HG03520 (cell line): ENCODE data around the gene PDE4DIP.
"Not testable (repeated sequence)": the region's sequence is repeated elsewhere in the genome, so short reads cannot be mapped to it uniquely, and the experiment has no call there.

ENCODE experiments used
- ATAC-seq: cut with Tn5 transposase; IDR thresholded peaks from one replicate; pipeline ENCODE4 v1.9.1; 2021; ENCODE audit warnings: mild to moderate bottlenecking, moderate library complexity; ENCODE audit not compliant: unreplicated experiment

PDE4DIP gene

GRCh38 chr1:148844220-148844619 lies at the start of gene PDE4DIP:
Gene PDE4DIP, plus strand, starts transcription at chr1:148844428. Its CDS starts 347 bp downstream, at chr1:148844775.
- not testable (repeated sequence) for ATAC-seq

- ATAC-seq, result not testable (repeated sequence)
Observed at GRCh38 chr1:148808268-148808928, 35.8 kb upstream of the PDE4DIP start.

GRCh38 chr1:148808929-148809283 lies 35.3 kb upstream of the PDE4DIP start:
- ATAC-seq, result not testable (repeated sequence)

GRCh38 chr1:148822180-148822579 lies 22.0 kb upstream of the PDE4DIP start:
- ATAC-seq, result not testable (repeated sequence)

- ATAC-seq, result not testable (repeated sequence)
Observed at GRCh38 chr1:148823822-148824221, 20.4 kb upstream of the PDE4DIP start.

- ATAC-seq, result not testable (repeated sequence)
Observed at GRCh38 chr1:148825029-148825428, 19.2 kb upstream of the PDE4DIP start.

GRCh38 chr1:148828531-148828930 lies 15.7 kb upstream of the PDE4DIP start:
- ATAC-seq, result not testable (repeated sequence)

GRCh38 chr1:148828962-148829361 lies 15.3 kb upstream of the PDE4DIP start:
- not testable (repeated sequence) for ATAC-seq

GRCh38 chr1:148829365-148829764 lies 14.9 kb upstream of the PDE4DIP start:
- not testable (repeated sequence) for ATAC-seq

GRCh38 chr1:148841262-148841661 lies 3.0 kb upstream of the PDE4DIP start:
- not testable (repeated sequence) for ATAC-seq

- ATAC-seq, result not testable (repeated sequence)
Observed at GRCh38 chr1:148844651-148845050, 423 bp downstream of the PDE4DIP start.

GRCh38 chr1:148845068-148845467 lies 840 bp downstream of the PDE4DIP start:
- ATAC-seq, result not testable (repeated sequence)

GRCh38 chr1:148850347-148850746 lies 6.1 kb downstream of the PDE4DIP start:
- not testable (repeated sequence) for ATAC-seq

GRCh38 chr1:148850840-148851239 lies 6.6 kb downstream of the PDE4DIP start:
- ATAC-seq, result not testable (repeated sequence)

- ATAC-seq, result not testable (repeated sequence)
Observed at GRCh38 chr1:148851684-148852083, 7.5 kb downstream of the PDE4DIP start.

GRCh38 chr1:148853363-148853762 lies 9.1 kb downstream of the PDE4DIP start:
- not testable (repeated sequence) for ATAC-seq

- not testable (repeated sequence) for ATAC-seq
Observed at GRCh38 chr1:148854063-148854462, 9.8 kb downstream of the PDE4DIP start.

GRCh38 chr1:148855367-148855766 lies 11.1 kb downstream of the PDE4DIP start:
- ATAC-seq, result not testable (repeated sequence)

- ATAC-seq, result not testable (repeated sequence)
Observed at GRCh38 chr1:148860049-148860448, 15.8 kb downstream of the PDE4DIP start.

- not testable (repeated sequence) for ATAC-seq
Observed at GRCh38 chr1:148860579-148861259, 16.5 kb downstream of the PDE4DIP start.

GRCh38 chr1:148862590-148862989 lies 18.4 kb downstream of the PDE4DIP start:
- ATAC-seq, result not testable (repeated sequence)
